ENCODE results near the gene FAM193B.

Gene FAM193B

GRCh38 chr5:177531209-177531940 lies 23.0 kb downstream of the FAM193B start:
- no peak overlapping the region for H3K4me3 ChIP-seq (ENCODE audit: control insufficient read depth, low read depth, low read length)
- TF ChIP-seq, protein P1, sequence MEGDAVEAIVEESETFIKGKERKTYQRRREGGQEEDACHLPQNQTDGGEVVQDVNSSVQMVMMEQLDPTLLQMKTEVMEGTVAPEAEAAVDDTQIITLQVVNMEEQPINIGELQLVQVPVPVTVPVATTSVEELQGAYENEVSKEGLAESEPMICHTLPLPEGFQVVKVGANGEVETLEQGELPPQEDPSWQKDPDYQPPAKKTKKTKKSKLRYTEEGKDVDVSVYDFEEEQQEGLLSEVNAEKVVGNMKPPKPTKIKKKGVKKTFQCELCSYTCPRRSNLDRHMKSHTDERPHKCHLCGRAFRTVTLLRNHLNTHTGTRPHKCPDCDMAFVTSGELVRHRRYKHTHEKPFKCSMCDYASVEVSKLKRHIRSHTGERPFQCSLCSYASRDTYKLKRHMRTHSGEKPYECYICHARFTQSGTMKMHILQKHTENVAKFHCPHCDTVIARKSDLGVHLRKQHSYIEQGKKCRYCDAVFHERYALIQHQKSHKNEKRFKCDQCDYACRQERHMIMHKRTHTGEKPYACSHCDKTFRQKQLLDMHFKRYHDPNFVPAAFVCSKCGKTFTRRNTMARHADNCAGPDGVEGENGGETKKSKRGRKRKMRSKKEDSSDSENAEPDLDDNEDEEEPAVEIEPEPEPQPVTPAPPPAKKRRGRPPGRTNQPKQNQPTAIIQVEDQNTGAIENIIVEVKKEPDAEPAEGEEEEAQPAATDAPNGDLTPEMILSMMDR (conservative IDR thresholded peaks at IDR 0.05; ENCODE audit: control insufficient read depth, insufficient read depth, low read depth, low read length), result no peak
- DNase-seq (ENCODE audit: low read depth), result no peak

- no peak for DNase-seq (ENCODE audit: low read depth)
- TF ChIP-seq, protein P1 (conservative IDR thresholded peaks at IDR 0.05; ENCODE audit: control insufficient read depth, insufficient read depth, low read depth, low read length), result no peak
- H3K4me3 ChIP-seq (ENCODE audit: control insufficient read depth, low read depth, low read length), result no peak overlapping the region
Observed at GRCh38 chr5:177530638-177531037, 23.7 kb downstream of the FAM193B start.

DNA sequence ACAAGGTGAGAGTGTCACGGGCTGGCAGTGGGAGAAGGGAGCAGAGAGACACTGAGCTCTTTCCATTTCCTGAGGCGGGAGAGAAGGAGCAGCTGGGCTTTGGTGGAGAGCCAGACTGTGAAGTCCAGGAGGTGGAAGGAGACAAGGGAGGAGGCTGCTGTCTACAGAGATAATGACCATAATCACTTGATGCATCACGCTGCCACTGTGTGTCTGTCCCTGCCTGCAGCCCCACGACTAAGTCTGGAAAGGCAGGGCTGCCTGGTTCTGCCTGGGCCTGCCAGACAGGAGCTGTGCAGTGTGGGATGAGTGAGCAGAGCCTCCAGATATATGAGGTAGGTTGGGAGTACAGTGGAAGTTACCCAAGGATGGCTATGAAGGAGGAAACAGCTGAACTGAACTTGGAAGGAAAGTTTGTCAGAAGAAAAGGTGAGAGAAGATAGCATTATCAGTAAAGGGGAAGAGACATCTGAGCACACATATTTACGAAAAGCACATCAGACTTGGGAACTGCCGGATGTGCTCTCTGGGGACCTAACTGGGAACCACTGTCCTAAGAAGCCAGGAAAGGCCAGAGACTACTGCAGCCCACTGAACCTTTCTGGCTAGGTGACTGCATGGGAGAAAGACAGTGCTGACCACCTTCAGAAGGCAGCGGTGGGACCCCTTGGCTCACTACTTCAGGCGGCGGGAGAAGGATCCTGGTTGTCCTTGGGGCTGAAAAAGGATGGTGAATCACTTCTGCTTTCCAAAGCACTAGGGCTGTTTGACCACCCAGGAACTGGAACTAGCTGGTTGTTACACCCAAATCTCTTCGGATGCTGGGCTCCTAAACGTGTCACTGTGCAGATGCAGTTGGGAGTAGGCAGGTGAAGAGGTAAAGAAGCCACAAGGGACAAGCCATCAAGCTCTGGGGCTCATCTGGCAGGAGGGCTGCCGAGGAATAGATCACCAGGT lies 24.8 kb downstream of the FAM193B start:
- TF ChIP-seq, protein P1 (conservative IDR thresholded peaks at IDR 0.05; ENCODE audit: control insufficient read depth, insufficient read depth, low read depth, low read length), result no peak
- DNase-seq (ENCODE audit: low read depth), result no peak
- H3K4me3 ChIP-seq (ENCODE audit: control insufficient read depth, low read depth, low read length), result no peak overlapping the region

- no peak for DNase-seq (ENCODE audit: low read depth)
- no peak overlapping the region for H3K4me3 ChIP-seq (ENCODE audit: control insufficient read depth, low read depth, low read length)
- TF ChIP-seq, protein P1 (conservative IDR thresholded peaks at IDR 0.05; ENCODE audit: control insufficient read depth, insufficient read depth, low read depth, low read length), result no peak
Observed at GRCh38 chr5:177528631-177529030, 25.7 kb downstream of the FAM193B start.

GRCh38 chr5:177527595-177527994 lies 26.8 kb downstream of the FAM193B start:
- TF ChIP-seq, protein P1 (conservative IDR thresholded peaks at IDR 0.05; ENCODE audit: control insufficient read depth, insufficient read depth, low read depth, low read length), result no peak
- H3K4me3 ChIP-seq (ENCODE audit: control insufficient read depth, low read depth, low read length), result no peak overlapping the region
- no peak for DNase-seq (ENCODE audit: low read depth)

DNA sequence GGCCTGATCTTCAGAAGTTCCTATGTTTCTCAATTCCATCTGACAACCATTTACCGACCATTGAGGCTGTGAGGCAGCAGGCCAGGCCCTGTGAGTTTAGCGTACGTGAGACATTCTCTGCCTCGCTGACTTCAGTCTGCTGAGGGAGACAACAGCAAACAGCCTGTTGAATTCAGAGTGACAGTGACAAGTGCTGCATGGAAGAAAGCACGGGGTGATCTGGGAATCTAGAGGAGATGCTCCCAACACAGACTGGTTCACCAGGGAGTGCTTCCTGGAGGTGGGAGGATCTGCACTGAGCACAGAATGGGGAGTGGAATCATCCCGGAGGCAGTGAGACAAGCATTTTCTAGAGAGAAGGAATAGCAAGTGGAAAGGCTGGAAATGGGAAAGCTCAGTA lies 27.6 kb downstream of the FAM193B start:
- TF ChIP-seq, protein P1 (conservative IDR thresholded peaks at IDR 0.05; ENCODE audit: control insufficient read depth, insufficient read depth, low read depth, low read length), result no peak
- no peak for DNase-seq (ENCODE audit: low read depth)
- no peak overlapping the region for H3K4me3 ChIP-seq (ENCODE audit: control insufficient read depth, low read depth, low read length)

All from fibroblast of mammary gland (primary cell).